Colon (tissue), 2 donors: ENCODE results near the gene SDK1.
"Not testable (repeated sequence)": the region's sequence is repeated elsewhere in the genome, so short reads cannot be mapped to it uniquely, and the experiment has no call there.

Experiments
- FAIRE-seq: peaks from 2 replicates; lab custom pipeline; 2012; peaks lifted over from hg19 to GRCh38; lab: Jason Lieb, UNC
- donor health status: control.
- donor health status: control.

Gene SDK1

DNA sequence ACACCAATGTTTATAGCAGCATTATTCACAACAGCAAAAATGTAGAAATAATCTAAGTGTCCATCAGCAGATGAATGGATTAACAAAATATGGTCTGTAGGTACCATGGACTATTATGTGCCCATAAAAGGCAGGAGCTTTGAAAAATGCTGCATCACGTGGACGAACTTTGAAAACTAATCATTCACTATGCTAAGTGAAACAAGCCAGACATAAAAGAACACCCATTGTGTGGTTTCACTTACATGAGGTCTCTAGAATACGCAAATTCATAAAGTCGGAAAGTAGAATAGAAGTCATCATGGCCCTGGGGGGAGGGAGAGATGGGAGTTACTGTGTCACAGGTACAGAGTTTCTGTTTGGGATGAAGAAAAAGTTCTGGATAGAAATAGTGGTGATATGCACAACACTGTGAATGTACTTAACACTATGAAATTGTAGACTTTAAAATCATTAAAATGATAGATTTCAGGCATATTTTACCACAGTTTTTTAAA is 377.3 kb downstream of the SDK1 start:
- no peak for FAIRE-seq

DNA sequence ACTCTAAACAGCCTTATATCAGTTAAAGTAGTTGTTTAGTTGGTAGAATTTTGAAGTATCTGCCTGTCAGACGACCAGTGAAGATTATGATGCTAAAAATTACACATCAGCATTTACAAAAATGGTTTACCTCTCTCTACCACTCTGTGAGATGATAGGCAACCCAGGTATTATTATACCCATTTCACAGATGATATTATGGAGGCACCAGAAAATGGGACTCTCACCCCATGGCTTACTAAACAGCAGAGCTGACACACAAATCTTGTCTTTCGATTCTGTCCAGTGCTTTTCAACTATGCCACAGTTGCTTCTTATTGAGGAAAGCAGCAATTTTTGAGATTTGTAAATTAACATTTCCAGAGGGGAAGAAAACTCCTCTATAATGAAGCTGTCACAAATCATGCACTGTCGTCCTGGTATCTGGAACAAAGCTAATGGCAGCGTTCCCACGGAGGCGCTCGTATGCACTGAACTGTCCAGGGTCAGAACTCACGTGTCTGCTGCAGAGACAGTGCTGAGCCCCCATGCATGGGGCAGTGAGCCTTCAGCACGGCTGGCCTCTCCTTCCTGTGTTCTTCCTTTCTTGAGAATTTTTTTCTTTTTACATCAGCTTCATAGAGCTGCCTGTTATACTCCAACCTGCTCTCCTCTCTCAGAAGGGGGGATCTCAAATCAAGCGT is 381.1 kb downstream of the SDK1 start:
- FAIRE-seq = no peak

GRCh38 chr7:3683546-3684539 is 382.8 kb downstream of the SDK1 start:
- no peak for FAIRE-seq

- FAIRE-seq = no peak
Measured at GRCh38 chr7:3688071-3688470, 387.0 kb downstream of the SDK1 start.

DNA sequence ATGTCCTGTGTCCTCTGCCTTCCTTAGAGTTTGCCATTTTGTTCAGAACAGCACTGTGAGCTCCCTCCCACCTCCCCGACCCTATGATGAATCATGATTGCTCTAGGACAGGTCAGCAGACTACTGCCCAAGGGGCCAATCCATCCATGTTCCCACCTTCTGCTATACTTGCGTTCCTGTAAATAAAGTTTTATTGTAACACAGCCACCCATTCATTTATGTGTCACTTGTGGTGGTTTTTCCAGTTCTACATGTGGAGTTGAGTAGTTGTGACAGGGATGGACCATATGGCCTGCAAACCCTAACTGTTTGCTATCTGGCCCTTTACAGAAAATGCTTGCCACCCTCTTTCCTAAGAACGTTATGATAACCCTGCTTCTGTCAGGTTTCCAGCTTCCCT is 387.8 kb downstream of the SDK1 start:
- no peak for FAIRE-seq

- FAIRE-seq = no peak
Measured at GRCh38 chr7:3691478-3692158, 390.6 kb downstream of the SDK1 start.

DNA sequence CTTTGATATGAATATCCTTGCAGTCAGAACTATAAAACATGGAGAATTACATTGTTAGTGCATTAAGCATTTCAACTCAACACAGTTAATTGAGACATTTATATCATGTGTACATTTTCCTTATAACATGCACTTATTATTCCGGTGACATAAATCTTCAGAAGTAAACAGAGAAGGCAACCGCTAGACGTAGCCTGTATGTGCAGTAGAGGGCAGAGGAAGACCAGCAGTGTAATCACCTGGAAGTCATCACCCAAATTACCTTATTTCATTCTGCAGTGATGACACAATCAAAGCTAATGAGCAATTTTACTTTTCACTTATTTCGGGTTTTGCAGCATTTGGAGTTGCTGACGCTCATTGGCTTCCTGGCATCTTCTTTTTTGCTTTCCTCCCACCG is 394.6 kb downstream of the SDK1 start:
- no peak for FAIRE-seq

DNA sequence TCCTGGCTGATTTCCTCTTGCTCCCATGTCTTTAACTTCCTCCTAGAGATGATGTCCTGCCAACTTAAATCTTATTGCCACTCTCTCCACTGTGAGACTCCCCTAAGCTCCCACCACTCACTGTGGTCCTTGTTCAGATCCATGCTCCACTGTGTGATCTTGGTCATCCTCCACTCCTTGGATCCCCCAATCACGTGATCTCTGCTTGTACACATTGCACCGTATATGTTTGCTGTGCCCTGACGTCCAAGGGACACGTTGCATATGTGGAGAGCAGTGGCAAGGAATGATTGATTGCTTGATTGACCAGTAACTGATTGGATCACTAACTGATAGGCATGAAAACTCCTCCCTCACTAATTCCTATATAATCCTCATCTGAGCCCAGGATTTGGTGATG is 395.1 kb downstream of the SDK1 start:
- no peak for FAIRE-seq

DNA sequence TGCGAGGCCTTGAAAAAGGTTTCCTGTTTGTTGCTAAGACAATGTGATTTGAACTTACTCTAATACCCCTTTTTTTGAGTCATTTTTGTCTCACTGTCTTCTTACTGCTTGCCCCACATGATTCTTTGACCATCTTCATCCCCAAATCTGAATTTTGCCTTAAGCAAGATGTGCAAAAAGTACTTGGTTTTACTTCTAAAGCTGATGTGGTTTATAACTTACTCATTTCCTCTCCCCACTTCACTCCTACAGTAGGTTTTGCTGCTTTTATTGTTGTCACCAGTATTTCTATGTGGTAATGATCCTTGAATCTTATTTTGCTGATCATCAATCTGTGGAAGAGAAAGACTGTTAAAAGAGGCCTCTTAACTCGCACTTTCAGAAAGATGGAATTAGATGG is 396.4 kb downstream of the SDK1 start:
- no peak for FAIRE-seq

DNA sequence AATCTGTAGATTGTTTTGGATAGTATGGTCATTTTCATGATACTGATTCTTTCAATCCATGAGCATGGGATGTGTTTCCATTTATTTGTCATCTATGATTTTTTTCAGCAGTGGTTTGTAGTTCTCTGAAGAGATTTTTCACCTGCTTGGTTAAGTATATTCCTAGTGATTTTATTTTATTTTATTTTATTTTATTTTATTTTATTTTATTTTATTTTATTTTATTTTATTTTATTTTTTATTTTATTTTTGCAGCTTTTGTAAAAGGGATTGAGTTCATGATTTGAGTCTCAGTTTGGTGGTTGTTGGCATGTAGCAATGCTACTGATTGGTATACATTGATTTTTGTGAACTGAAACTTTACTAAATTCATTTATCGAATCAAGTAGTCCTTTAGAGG is 404.2 kb downstream of the SDK1 start:
- no peak for FAIRE-seq

DNA sequence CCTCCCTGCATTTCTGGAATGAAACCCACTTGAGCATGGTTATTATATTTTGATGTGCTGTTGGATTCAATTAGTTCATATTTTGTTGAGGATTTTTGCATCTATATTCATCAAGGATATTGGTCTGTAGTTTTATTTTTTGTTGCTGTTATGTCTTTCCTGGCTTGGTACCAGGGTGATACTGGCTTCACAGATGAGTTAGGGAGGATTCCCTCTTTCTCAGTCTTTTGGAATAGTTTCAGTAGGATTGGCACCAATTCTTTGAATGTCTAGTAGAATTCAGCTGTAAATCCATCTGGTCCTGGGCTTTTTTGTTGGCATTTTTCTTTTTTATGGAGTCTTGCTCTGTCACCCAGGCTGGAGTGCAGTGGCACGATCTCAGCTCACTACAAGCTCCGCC is 405.0 kb downstream of the SDK1 start:
- FAIRE-seq = not testable (repeated sequence)

DNA sequence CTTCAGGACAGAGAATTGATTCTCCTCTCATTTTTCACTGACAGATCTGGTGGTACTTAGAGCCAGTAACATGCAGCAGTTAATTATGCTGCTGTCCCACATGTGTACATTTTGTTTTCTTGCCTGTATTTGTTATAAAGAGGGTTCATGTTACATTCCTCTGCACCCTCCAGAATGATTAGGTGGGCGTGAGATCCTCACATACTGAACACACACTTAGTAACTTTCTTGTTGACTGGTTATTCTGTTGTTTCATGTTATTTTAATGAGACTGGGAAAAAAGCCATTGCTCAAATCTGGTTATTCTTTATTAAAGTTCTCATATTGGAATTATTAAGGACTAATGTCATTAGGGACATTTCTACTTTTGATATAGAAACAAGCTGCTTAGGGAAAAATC is 409.1 kb downstream of the SDK1 start:
- no peak for FAIRE-seq

- FAIRE-seq = no peak
Measured at GRCh38 chr7:3710531-3710930, 409.5 kb downstream of the SDK1 start.

DNA sequence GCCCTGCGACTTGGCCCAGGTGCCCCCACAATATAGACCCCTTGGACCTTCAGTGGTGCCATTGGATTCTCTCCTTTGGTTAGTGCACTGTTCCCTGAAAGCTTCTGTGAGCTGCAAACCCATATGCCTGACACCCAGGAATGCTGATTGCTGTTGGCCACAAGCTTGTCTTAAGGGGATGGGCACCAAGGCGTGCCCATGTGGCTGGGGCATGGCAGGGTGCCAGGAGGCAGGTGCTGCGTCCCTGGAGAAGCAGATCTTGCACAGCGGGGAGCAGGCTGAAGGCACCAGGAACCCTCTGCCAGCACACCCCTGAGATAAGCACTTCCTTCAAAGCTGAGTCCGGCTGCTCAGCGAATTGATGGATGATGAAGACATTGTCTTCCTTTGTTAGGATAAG is 411.8 kb downstream of the SDK1 start:
- no peak for FAIRE-seq

DNA sequence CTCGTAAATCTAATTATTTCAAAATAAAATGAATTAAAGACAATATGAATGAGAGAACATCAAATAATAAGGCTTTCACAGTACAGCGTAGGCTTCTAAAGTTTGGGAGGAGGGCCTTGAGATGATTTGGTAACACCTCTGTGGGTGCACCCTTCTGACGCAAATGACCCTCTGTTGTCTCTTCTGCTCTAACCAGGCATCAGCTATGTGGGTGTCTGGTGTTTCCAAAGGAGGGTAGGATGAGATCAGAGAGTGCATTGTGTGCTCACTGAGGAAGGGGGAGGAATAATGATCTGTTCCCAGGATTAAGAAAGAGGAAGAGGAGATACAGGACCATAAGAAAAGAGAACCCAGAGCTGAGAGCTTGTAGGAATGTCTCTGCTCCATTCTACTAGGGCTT is 420.4 kb downstream of the SDK1 start:
- FAIRE-seq = no peak

DNA sequence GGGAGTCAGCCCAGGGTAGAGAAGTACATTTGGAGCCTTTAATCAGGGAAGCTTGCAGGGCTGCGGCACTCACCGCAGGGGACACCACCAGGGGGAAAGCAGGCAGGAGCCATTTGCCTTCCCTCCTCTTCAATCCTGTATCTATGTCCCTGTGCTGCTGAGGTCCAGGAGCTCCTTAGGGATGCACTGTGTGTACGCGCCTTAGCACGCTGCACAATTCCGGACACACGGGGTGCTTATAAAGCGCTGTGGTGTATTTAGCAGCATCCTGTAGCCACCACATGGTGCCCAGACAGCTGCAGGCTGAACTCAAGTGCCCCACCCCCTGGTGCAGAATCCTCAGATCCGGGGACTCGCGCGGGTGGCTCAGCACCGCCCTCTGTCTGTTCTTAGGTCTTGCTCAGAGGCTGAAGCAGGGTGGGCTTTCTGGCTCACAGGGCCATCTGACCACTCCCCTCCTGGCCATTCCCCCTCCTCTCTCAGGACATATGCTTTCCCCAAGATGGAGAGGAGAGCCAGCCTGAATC is 421.4 kb downstream of the SDK1 start:
- FAIRE-seq = no peak

GRCh38 chr7:3725155-3726059 is 424.4 kb downstream of the SDK1 start:
- FAIRE-seq = no peak

DNA sequence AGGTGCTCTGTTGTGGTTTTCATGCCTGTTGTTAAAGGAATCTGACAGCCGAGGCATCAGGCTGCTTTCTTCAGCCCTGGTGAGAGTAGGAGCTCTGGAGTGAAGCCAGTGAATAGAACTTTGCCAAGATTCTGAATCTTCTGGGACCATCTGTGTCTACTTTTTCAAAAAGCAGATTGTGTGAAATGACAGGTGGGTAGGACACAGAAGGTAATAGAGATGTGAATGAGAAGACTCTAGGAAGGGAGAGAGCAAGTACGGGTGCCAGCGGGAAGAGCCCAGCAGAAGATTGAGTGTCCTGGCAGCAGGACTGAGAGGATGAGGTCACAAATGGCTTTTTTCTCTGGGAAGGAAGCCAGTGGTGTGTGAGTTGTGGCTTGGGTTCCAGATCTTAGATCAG is 429.2 kb downstream of the SDK1 start:
- FAIRE-seq = no peak

DNA sequence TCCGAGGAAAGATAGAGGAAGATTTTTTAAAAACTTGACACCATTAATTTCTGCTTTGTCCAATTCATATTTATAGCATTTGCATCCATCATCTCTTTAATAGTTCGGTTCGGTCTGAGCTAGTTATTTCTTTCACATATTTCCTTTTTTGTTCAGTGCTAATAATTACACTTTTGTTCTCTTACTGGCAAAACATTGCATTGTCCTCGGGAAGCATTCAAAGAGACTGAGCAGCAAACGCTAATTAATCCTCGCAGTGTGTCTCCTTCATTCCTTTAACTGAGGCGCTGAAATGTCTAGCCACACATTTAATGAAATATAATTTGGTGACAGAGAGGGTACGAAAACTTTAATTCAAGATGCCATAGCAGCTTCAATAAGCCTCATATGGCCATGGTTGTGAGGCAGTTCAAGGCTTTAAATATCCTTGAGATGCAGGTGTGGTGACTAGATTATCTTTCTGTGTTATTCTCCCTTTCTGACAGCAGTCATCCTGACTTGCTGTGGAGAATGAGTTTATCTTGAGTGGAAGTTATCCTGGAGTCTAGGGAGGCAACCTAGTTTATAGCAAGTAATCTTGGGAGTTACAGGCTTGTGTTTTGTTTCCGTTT is 431.4 kb downstream of the SDK1 start:
- FAIRE-seq = no peak

- FAIRE-seq = no peak
Measured at GRCh38 chr7:3733541-3734140, 432.6 kb downstream of the SDK1 start.

GRCh38 chr7:3738964-3739363 is 437.9 kb downstream of the SDK1 start:
- FAIRE-seq = peak; percentile 10
